T1000 (cell line): ENCODE results near the gene PDE1A.
"Not testable (repeated sequence)": the region's sequence is repeated elsewhere in the genome, so short reads cannot be mapped to it uniquely, and the experiment has no call there.

Source experiments
- DNase-seq: peaks from one replicate; lab custom pipeline; 2025; ENCODE audit warnings: mixed read lengths; lab: John Stamatoyannopoulos, UW

PDE1A gene

GRCh38 chr2:182358601-182359000 lies 68.2 kb downstream of the PDE1A start:
- DNase-seq, result no peak

GRCh38 chr2:182355815-182356214 lies 71.0 kb downstream of the PDE1A start:
- no peak for DNase-seq

GRCh38 chr2:182351427-182351826 lies 75.4 kb downstream of the PDE1A start:
- no peak for DNase-seq

- no peak for DNase-seq
Measured at GRCh38 chr2:182349268-182349667, 77.6 kb downstream of the PDE1A start.

- no peak for DNase-seq
Measured at GRCh38 chr2:182345384-182345783, 81.5 kb downstream of the PDE1A start.

- DNase-seq, result no peak
Measured at GRCh38 chr2:182330451-182331305, 96.2 kb downstream of the PDE1A start.

- no peak for DNase-seq
Measured at GRCh38 chr2:182324665-182325064, 102.2 kb downstream of the PDE1A start.

- no peak for DNase-seq
Measured at GRCh38 chr2:182321096-182321495, 105.7 kb downstream of the PDE1A start.

GRCh38 chr2:182319556-182320505 lies 107.0 kb downstream of the PDE1A start:
- DNase-seq, result no peak

GRCh38 chr2:182318466-182319220 lies 108.2 kb downstream of the PDE1A start:
- DNase-seq, result no peak

- no peak for DNase-seq
Measured at GRCh38 chr2:182316950-182317349, 109.9 kb downstream of the PDE1A start.

- DNase-seq, result no peak
Measured at GRCh38 chr2:182302972-182303371, 123.9 kb downstream of the PDE1A start.

GRCh38 chr2:182302174-182302573 lies 124.7 kb downstream of the PDE1A start:
- no peak for DNase-seq

- no peak for DNase-seq
Measured at GRCh38 chr2:182301093-182301492, 125.7 kb downstream of the PDE1A start.

- DNase-seq, result no peak
Measured at GRCh38 chr2:182300608-182301007, 126.2 kb downstream of the PDE1A start.

- DNase-seq, result no peak
Measured at GRCh38 chr2:182299632-182300031, 127.2 kb downstream of the PDE1A start.

GRCh38 chr2:182298456-182298855 lies 128.4 kb downstream of the PDE1A start:
- DNase-seq, result no peak

GRCh38 chr2:182291296-182291695 lies 135.5 kb downstream of the PDE1A start:
- no peak for DNase-seq

- no peak for DNase-seq
Measured at GRCh38 chr2:182283512-182283911, 143.3 kb downstream of the PDE1A start.

- no peak for DNase-seq
Measured at GRCh38 chr2:182281276-182281675, 145.6 kb downstream of the PDE1A start.

- no peak for DNase-seq
Measured at GRCh38 chr2:182280118-182280517, 146.7 kb downstream of the PDE1A start.

- not testable (repeated sequence) for DNase-seq
Measured at GRCh38 chr2:182276662-182277061, 150.2 kb downstream of the PDE1A start.
